Measurements from ENCODE around the gene DCST1.
A peak's percentile ranks its signal among the peaks of the same experiment; 100 is the strongest.

Gene DCST1

GRCh38 chr1:155092641-155093040 is 59.0 kb downstream of the DCST1 start:
- no peak for DNase-seq

DNA sequence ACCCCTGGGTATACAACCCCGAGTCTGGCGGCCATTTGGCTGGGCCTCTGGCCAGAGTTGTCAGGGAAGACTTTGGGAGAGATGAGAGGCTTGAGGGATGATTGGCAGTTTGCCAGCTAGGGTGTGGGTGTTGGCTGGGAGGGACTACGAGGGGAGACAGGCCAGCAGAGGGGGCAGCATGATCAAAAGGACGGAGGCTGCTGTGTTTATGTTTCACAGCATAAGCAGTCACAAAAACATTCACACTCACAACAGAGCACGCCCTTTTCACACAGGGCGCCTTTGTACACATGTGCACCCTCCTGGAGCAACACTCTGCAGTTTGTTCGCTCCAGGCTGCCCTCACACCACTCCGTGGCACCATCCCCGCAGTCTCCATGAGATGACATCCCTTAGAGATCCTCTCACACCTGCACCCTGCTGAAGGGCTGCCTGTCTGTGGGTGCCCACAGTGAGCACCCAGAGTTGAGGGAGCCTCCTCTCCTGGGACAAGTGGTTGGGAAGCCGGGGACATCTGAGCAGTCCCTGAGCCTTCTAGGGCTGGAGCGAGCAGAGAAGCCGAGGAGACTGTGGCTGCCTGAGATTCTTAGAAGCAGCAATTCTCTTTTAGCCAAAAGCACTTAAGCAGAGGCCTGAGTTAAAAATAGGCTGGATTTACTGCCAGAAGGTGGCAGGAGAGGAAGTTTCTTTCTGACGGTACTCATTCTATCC is 60.4 kb downstream of the DCST1 start:
- peak; percentile 62 for DNase-seq

DNA sequence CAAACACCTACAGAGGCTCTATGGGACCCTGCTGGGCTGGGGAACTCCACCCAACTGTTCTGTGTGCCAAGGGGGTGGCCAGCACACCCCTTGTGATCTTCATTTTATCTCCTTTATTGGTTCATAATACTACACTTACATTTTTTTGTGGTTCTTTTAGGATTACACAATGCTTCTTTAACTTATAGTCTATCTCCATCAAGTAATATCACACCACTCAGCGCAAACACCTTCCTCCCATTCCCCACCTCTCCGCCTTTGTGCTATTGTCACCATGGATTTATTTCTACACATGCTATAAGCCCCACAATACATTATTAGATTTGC is 61.0 kb downstream of the DCST1 start:
- DNase-seq, result no peak

GRCh38 chr1:155099331-155099730 is 65.7 kb downstream of the DCST1 start:
- no peak for DNase-seq

Data from NCI-H2171 (cell line).